Heart left ventricle (tissue), 13 donors: Measurements from ENCODE around the gene CBX2.

Source experiments
- CTCF ChIP-seq, 12 donors: fragments of 200-600 bp; sonication (generic) in 4 of 12; IDR thresholded peaks; one replicate each; pipeline versions ENCODE4 v1.5.0 to v1.8.0; 2018 to 2022; ENCODE audit warnings: antibody characterized with exemption in 12 of 12, mild to moderate bottlenecking in 5 of 12
- POLR2A ChIP-seq, 2 donors: fragments of 450-650 bp; IDR thresholded peaks; one replicate each; pipeline ENCODE4 v1.6.1; 2017; ENCODE audit warnings: antibody characterized with exemption in 2 of 2, mild to moderate bottlenecking in 2 of 2, moderate library complexity in 2 of 2
- donor health status: ischemic (EF 13 %, LVEDD 7.1; RV severe dilation, severe dysfunction).
- donor health status: DM: no; HTN: yes; CAD: no.
- donor health status: DM: no; HTN: no; CAD: no.
- donor health status: ischemic (EF 25% LVEDD 6.9; RV normal size, moderate dysfunction).
- donor health status: ischemic (EF 25% LVEDD 5.7; RV mildly dilated, moderate dysfunction).
- donor health status: ischemic (EF 35%, LVEDD 5.7; RV mildly dilated, moderate dysfunction).
- donor health status: nonischemic (EF 11% LVEDD 7.7; RV severe dilation, severe dysfunction).
- donor health status: DM: yes; HTN: yes; CAD: no.
- donor health status: PGD.
- donor health status: ischemic (EF 29% LVEDD 5.4; RV normal size, mild dysfunction).
- donor health status: nonischemic (EF 23%, LVEDD 6.1; RV moderate dilation, normal function).

DNA sequence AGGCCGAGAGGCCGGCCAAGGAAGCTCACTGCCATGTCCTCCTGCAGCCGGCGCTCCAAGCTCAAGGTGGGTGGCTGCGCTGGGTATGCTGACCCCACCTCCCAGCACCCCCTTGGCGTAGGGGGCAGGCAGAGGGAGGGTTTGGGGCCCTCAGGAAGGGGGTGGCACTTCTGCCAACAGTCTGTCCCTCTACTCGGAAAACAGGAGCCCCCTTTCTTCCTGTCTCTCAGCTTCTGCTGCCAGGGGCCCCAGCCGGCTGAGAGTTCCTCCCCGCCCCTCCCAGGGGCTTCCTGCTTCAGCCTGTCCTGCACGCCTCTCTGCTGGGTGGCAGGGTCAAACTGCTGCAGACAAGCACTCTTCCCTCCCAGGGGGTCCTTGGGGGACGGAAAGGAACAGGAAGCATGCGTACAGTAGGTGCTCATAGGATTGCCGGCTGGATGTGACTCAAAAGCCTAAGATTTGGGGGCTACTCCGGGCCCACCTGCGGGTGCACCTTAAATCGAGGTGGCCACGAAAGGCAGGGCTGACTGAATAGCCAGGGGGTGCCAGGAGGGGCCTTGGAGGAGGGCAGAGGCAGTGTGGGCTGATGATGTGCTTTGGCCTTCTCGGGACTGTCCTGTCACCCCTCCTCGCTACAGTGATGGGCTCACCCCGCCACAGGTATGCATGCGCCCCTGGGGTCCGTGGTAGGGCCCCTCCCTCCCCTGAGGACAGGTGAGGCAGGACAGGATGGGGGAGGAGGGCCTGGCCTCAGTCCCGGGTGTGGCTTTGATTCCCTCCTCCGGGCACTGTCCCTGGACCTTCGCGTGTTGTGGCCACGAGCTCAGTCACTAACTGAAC lies 4.0 kb downstream of the CBX2 start:
- TF ChIP-seq CTCF (IDR thresholded peaks at IDR 0.05) (no peak), POLR2A (IDR thresholded peaks at IDR 0.05) (no peak)
